ENCODE results near the gene CAPN12. TPM values are rescaled to one million over a fixed set of nuclear protein-coding genes. Genes with fewer than 3 reads are reported as not detected.
A peak's percentile ranks its signal among the peaks of the same experiment; 100 is the strongest.

The CAPN12 gene
- polyA plus RNA-seq, 1 of the 3 experiments (the other 2 are of a cell fraction), result 3.0 TPM

DNA sequence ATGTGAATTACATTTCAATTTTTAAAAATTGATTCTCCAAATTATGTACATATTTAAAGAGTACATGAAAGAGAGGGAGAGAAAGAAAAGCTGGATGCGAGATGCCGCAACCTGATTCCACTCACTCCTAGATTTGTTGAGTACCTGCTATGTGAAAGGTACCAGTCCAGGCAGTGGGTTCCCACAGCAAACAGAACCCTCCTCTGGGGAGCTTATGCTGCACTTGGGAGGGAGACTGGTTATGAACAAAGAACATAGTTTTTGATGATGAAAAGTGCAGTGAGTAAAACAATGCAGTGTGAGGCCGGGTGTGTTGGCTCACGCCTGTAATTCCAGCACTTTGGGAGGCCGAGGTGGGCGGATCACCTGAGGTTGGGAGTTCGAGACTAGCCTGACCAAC, 53.4 kb downstream of the CAPN12 start:
- Histone ChIP-seq H4K20me1 (ENCODE audit: insufficient read depth) (no peaks in the 10 kb centered on the region), H3K4me1 (ENCODE audit: control insufficient read depth in 1 of 2, insufficient read depth in 2 of 2, low read depth in 1 of 2, low read length in 1 of 2) (peaks cover 51 to 53% of the 10 kb centered on the region in 2 experiments; a peak in 3 of 4 replicates), H3K9ac (peak overlapping the region; percentile 77; the same call in 1 of the 2 replicates), H3K9me3 (no peaks in the 10 kb centered on the region), H3K36me3 (replicated peaks in 1 of 2; ENCODE audit: control insufficient read depth in 1 of 2, insufficient read depth in 2 of 2, low read length in 1 of 2) (peaks cover 6 to 20% of the 10 kb centered on the region in 2 experiments), H3K79me2 (ENCODE audit: insufficient read depth) (peaks cover 97% of the 10 kb centered on the region), H3F3A (replicated peaks; ENCODE audit: insufficient read depth) (peaks cover 52% of the 10 kb centered on the region), H3K27ac (ENCODE audit: low read depth in 2 of 2, low read length in 1 of 2) (peak overlapping the region; percentile 91 to 99), H3K27me3 (ENCODE audit: insufficient read depth) (no peaks in the 10 kb centered on the region), H3K4me3 (ENCODE audit: low read depth in 2 of 2, low read length in 1 of 2) (no peak overlapping the region), H3K9me2 (no peaks in the 10 kb centered on the region), H2AFZ (ENCODE audit: low read depth) (no peak overlapping the region), H3K4me2 (0 out of 2 replicates have a peak overlapping the region, but pooled peaks have one; percentile 78)
- ChIA-PET CTCF (no interaction called here), POLR2A (interaction anchor here (1.2 kb wide), 1 partner anchor 26 kb away, joined by 3 read pairs; no protein-coding TSS in a partner anchor)
- WGBS (ENCODE audit: low lambda C conversion rate), result 82% methylated on average over 7 of the region's 7 CpGs
- TF ChIP-seq FOXM1 (IDR thresholded peaks at IDR 0.05; ENCODE audit: low read depth), result no peak
- TF ChIP-seq, protein P1, sequence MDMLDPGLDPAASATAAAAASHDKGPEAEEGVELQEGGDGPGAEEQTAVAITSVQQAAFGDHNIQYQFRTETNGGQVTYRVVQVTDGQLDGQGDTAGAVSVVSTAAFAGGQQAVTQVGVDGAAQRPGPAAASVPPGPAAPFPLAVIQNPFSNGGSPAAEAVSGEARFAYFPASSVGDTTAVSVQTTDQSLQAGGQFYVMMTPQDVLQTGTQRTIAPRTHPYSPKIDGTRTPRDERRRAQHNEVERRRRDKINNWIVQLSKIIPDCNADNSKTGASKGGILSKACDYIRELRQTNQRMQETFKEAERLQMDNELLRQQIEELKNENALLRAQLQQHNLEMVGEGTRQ (IDR thresholded peaks at IDR 0.05; ENCODE audit: borderline replicate concordance, low read depth, low read length), result no peak
- no peak for TF ChIP-seq FOXJ3 (CRISPR knock-in tag; IDR thresholded peaks at IDR 0.05)
- TF ChIP-seq JUND (IDR thresholded peaks at IDR 0.05), result no peak
- TF ChIP-seq CHD2 (IDR thresholded peaks at IDR 0.05; ENCODE audit: low read length, partially characterized antibody), result no peak
- TF ChIP-seq RCOR1 (IDR thresholded peaks at IDR 0.05; ENCODE audit: low read length), result no peak
- TF ChIP-seq, protein P2, sequence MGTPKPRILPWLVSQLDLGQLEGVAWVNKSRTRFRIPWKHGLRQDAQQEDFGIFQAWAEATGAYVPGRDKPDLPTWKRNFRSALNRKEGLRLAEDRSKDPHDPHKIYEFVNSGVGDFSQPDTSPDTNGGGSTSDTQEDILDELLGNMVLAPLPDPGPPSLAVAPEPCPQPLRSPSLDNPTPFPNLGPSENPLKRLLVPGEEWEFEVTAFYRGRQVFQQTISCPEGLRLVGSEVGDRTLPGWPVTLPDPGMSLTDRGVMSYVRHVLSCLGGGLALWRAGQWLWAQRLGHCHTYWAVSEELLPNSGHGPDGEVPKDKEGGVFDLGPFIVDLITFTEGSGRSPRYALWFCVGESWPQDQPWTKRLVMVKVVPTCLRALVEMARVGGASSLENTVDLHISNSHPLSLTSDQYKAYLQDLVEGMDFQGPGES (IDR thresholded peaks at IDR 0.05; ENCODE audit: low read depth, low read length), result no peak
- TF ChIP-seq, protein P3, sequence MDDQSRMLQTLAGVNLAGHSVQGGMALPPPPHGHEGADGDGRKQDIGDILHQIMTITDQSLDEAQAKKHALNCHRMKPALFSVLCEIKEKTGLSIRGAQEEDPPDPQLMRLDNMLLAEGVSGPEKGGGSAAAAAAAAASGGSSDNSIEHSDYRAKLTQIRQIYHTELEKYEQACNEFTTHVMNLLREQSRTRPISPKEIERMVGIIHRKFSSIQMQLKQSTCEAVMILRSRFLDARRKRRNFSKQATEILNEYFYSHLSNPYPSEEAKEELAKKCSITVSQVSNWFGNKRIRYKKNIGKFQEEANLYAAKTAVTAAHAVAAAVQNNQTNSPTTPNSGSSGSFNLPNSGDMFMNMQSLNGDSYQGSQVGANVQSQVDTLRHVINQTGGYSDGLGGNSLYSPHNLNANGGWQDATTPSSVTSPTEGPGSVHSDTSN (IDR thresholded peaks at IDR 0.05), result no peak
- no peak for TF ChIP-seq NRF1 (IDR thresholded peaks at IDR 0.05; ENCODE audit: low read depth, low read length)
- TF ChIP-seq FOSL2 (IDR thresholded peaks at IDR 0.05; ENCODE audit: borderline replicate concordance, low read depth), result no peak
- no peak for TF ChIP-seq EP300 (IDR thresholded peaks at IDR 0.05; ENCODE audit: borderline replicate concordance in 1 of 2, low read depth in 1 of 2, low read length in 1 of 2)
- TF ChIP-seq RXRA (IDR thresholded peaks at IDR 0.05; ENCODE audit: borderline replicate concordance, low read depth), result no peak
- no peak for DNase-seq

DNA sequence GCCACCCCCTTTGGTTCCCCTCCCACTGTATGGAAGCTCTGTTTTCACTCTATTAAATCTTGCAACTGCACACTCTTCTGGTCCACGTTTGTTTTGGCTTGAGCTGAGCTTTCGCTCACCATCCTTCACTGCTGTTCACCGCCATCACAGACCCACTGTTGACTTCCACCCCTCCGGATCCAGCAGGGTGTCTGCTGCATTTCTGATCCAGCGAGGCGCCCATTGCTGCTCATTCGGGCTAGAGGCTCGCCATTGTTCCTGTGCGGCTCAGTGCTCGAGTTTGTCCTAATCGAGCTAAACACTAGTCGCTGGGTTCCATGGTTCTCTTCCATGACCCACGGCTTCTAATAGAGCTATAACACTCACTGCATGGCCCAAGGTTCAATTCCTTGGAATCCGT, 54.1 kb downstream of the CAPN12 start:
- Histone ChIP-seq H3K4me1 (ENCODE audit: control insufficient read depth in 1 of 2, insufficient read depth in 2 of 2, low read depth in 1 of 2, low read length in 1 of 2) (peaks cover 51 to 60% of the 10 kb centered on the region in 2 experiments; a peak in 3 of 4 replicates), H3K9ac (no peak overlapping the region), H3K79me2 (ENCODE audit: insufficient read depth) (peaks cover 97% of the 10 kb centered on the region), H4K20me1 (ENCODE audit: insufficient read depth) (no peaks in the 10 kb centered on the region), H3F3A (replicated peaks; ENCODE audit: insufficient read depth) (peaks cover 57% of the 10 kb centered on the region), H3K4me3 (ENCODE audit: low read depth in 2 of 2, low read length in 1 of 2) (no peak overlapping the region), H3K27me3 (ENCODE audit: insufficient read depth) (no peaks in the 10 kb centered on the region), H3K9me2 (no peaks in the 10 kb centered on the region), H3K36me3 (replicated peaks in 1 of 2; ENCODE audit: control insufficient read depth in 1 of 2, insufficient read depth in 2 of 2, low read length in 1 of 2) (peaks cover 0 to 14% of the 10 kb centered on the region in 2 experiments), H2AFZ (ENCODE audit: low read depth) (no peak overlapping the region), H3K4me2 (no peak overlapping the region), H3K9me3 (no peaks in the 10 kb centered on the region), H3K27ac (ENCODE audit: low read depth in 2 of 2, low read length in 1 of 2) (peak overlapping the region in 1 of 2 experiments; percentile 99; a peak in 2 of 4 replicates)
- CTCF ChIA-PET, result no interaction called here
- TF ChIP-seq, protein P4, sequence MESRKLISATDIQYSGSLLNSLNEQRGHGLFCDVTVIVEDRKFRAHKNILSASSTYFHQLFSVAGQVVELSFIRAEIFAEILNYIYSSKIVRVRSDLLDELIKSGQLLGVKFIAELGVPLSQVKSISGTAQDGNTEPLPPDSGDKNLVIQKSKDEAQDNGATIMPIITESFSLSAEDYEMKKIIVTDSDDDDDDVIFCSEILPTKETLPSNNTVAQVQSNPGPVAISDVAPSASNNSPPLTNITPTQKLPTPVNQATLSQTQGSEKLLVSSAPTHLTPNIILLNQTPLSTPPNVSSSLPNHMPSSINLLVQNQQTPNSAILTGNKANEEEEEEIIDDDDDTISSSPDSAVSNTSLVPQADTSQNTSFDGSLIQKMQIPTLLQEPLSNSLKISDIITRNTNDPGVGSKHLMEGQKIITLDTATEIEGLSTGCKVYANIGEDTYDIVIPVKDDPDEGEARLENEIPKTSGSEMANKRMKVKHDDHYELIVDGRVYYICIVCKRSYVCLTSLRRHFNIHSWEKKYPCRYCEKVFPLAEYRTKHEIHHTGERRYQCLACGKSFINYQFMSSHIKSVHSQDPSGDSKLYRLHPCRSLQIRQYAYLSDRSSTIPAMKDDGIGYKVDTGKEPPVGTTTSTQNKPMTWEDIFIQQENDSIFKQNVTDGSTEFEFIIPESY (IDR thresholded peaks at IDR 0.05; ENCODE audit: borderline replicate concordance, low read depth), result no peak
- TF ChIP-seq, protein P5, sequence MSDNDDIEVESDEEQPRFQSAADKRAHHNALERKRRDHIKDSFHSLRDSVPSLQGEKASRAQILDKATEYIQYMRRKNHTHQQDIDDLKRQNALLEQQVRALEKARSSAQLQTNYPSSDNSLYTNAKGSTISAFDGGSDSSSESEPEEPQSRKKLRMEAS (IDR thresholded peaks at IDR 0.05; ENCODE audit: low read depth), result no peak
- TF ChIP-seq, protein P3 (IDR thresholded peaks at IDR 0.05), result no peak
- TF ChIP-seq SMC3 (IDR thresholded peaks at IDR 0.05; ENCODE audit: low read depth, low read length) (no peak), GABPA (IDR thresholded peaks at IDR 0.05; ENCODE audit: low read depth) (no peak), YY1 (IDR thresholded peaks at IDR 0.05; ENCODE audit: low read depth) (no peak), POLR2AphosphoS5 (IDR thresholded peaks at IDR 0.05; ENCODE audit: low read depth, low read length) (no peak)
- no peak for DNase-seq
- POLR2A ChIA-PET, result interaction anchor here (0.8 to 1.2 kb wide), 2 partner anchors 16 to 25 kb away, joined by 3 read pairs; no protein-coding TSS in a partner anchor
- 95% methylated on average over 14 of the region's 14 CpGs for WGBS (ENCODE audit: low lambda C conversion rate)
